ENCODE results near the gene KLHL1. TPM values are rescaled to one million over a fixed set of nuclear protein-coding genes. Genes with fewer than 3 reads are reported as not detected.

Gene KLHL1
- total RNA-seq, 1 donor = not detected

GRCh38 chr13:69912630-69913029 is 195.6 kb downstream of the KLHL1 start:
- Histone ChIP-seq H3K36me3 (ENCODE audit: insufficient read depth, low read length) (no peaks in the 10 kb centered on the region), H3K9me3 (ENCODE audit: low read depth, low read length) (no peaks in the 10 kb centered on the region), H4K20me1 (ENCODE audit: insufficient read depth, low read length) (no peaks in the 10 kb centered on the region), H3K4me3 (ENCODE audit: insufficient read depth, low read length) (no peak overlapping the region), H3K79me2 (ENCODE audit: insufficient read depth, low read length) (no peaks in the 10 kb centered on the region), H3K27ac (ENCODE audit: low read depth, low read length) (no peak overlapping the region), H3K4me1 (ENCODE audit: insufficient read depth, low read length) (no peaks in the 10 kb centered on the region), H2AFZ (ENCODE audit: low read length) (no peak overlapping the region), H3K27me3 (ENCODE audit: insufficient read depth, low read length) (no peaks in the 10 kb centered on the region), H3K4me2 (ENCODE audit: insufficient read depth, low read length) (no peak overlapping the region)
- DNase-seq (ENCODE audit: insufficient read length, low spot score, missing footprints) = no peak
- TF ChIP-seq, protein P1, sequence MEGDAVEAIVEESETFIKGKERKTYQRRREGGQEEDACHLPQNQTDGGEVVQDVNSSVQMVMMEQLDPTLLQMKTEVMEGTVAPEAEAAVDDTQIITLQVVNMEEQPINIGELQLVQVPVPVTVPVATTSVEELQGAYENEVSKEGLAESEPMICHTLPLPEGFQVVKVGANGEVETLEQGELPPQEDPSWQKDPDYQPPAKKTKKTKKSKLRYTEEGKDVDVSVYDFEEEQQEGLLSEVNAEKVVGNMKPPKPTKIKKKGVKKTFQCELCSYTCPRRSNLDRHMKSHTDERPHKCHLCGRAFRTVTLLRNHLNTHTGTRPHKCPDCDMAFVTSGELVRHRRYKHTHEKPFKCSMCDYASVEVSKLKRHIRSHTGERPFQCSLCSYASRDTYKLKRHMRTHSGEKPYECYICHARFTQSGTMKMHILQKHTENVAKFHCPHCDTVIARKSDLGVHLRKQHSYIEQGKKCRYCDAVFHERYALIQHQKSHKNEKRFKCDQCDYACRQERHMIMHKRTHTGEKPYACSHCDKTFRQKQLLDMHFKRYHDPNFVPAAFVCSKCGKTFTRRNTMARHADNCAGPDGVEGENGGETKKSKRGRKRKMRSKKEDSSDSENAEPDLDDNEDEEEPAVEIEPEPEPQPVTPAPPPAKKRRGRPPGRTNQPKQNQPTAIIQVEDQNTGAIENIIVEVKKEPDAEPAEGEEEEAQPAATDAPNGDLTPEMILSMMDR (IDR thresholded peaks at IDR 0.05; ENCODE audit: extremely low read depth, low read depth, low read length) = no peak

DNA sequence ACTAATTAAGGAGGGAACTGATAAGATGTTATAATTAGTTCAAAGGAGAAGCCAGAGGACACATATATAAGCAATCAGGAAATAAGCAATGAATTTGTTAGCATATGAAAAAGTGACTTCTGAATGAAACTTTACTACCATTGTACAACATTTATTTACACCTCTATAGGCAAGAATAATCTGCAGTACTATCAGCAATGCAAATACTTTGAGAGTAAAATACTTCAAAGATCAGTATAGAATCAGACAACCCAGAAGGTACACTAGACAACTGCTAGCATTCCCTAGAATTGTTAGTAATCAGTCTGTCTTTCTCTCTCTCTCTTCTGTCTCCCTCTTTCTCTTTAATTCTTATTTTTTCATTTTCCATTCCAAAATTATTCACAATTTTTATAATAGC is 197.5 kb downstream of the KLHL1 start:
- no peak overlapping the region for H3K27ac ChIP-seq (ENCODE audit: low read depth, low read length)
- TF ChIP-seq, protein P1 (IDR thresholded peaks at IDR 0.05; ENCODE audit: extremely low read depth, low read depth, low read length) = no peak
- no peaks in the 10 kb centered on the region for H3K4me1 ChIP-seq (ENCODE audit: insufficient read depth, low read length)
- no peaks in the 10 kb centered on the region for H3K27me3 ChIP-seq (ENCODE audit: insufficient read depth, low read length)
- no peak overlapping the region for H3K4me3 ChIP-seq (ENCODE audit: insufficient read depth, low read length)
- no peak overlapping the region for H2AFZ ChIP-seq (ENCODE audit: low read length)
- no peaks in the 10 kb centered on the region for H4K20me1 ChIP-seq (ENCODE audit: insufficient read depth, low read length)
- no peaks in the 10 kb centered on the region for H3K79me2 ChIP-seq (ENCODE audit: insufficient read depth, low read length)
- DNase-seq (ENCODE audit: insufficient read length, low spot score, missing footprints) = no peak
- H3K9me3 ChIP-seq (ENCODE audit: low read depth, low read length) = no peaks in the 10 kb centered on the region
- H3K4me2 ChIP-seq (ENCODE audit: insufficient read depth, low read length) = no peak overlapping the region
- H3K36me3 ChIP-seq (ENCODE audit: insufficient read depth, low read length) = no peaks in the 10 kb centered on the region

DNA sequence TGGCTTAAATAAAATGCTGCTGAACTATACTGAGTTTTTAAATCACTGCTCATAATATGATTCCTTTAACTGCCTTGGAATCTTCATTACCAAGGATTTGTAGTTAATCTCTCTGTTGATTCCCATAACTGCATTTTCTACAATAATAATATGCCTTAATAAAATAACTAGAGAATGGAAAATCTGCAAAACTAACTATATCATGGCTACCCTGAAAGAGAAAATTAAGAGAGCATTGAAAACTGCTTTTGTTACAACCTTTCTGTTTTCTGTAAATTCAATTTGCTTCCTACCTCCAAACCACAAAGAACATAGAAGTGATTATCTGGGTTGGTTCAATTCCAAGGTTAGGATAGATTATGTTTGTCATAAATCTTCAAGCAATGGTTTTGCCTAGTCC is 203.5 kb downstream of the KLHL1 start:
- Histone ChIP-seq H3K9me3 (ENCODE audit: low read depth, low read length) (peaks cover 2% of the 10 kb centered on the region), H3K4me2 (ENCODE audit: insufficient read depth, low read length) (no peak overlapping the region), H3K27me3 (ENCODE audit: insufficient read depth, low read length) (no peaks in the 10 kb centered on the region), H3K4me1 (ENCODE audit: insufficient read depth, low read length) (no peaks in the 10 kb centered on the region), H4K20me1 (ENCODE audit: insufficient read depth, low read length) (no peaks in the 10 kb centered on the region), H3K4me3 (ENCODE audit: insufficient read depth, low read length) (no peak overlapping the region), H3K27ac (ENCODE audit: low read depth, low read length) (no peak overlapping the region), H3K36me3 (ENCODE audit: insufficient read depth, low read length) (no peaks in the 10 kb centered on the region), H3K79me2 (ENCODE audit: insufficient read depth, low read length) (no peaks in the 10 kb centered on the region), H2AFZ (ENCODE audit: low read length) (no peak overlapping the region)
- TF ChIP-seq, protein P1 (IDR thresholded peaks at IDR 0.05; ENCODE audit: extremely low read depth, low read depth, low read length) = no peak
- no peak for DNase-seq (ENCODE audit: insufficient read length, low spot score, missing footprints)

DNA sequence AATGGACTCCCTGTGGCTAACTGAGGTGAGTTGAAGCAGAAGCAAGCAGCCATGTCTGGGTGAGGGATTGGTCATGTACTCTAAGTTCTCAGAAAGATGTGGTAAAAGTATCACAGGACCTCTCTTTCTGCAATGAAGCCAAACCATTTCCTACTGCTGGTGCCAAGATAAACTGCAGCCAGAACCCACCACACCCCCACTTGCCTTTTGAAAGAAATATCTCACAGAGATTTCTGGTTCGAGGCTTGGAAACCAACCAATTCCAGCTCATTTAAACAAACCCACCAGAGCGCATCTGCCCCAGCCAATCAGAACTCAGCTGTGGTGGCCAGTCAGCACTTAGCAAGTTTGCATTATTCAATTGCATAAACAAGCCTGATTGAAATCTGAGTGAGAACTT is 205.2 kb downstream of the KLHL1 start:
- TF ChIP-seq, protein P1 (IDR thresholded peaks at IDR 0.05; ENCODE audit: extremely low read depth, low read depth, low read length) = no peak
- Histone ChIP-seq H3K4me3 (ENCODE audit: insufficient read depth, low read length) (no peak overlapping the region), H3K79me2 (ENCODE audit: insufficient read depth, low read length) (no peaks in the 10 kb centered on the region), H3K4me2 (ENCODE audit: insufficient read depth, low read length) (no peak overlapping the region), H2AFZ (ENCODE audit: low read length) (no peak overlapping the region), H3K27me3 (ENCODE audit: insufficient read depth, low read length) (no peaks in the 10 kb centered on the region), H3K36me3 (ENCODE audit: insufficient read depth, low read length) (no peaks in the 10 kb centered on the region), H3K4me1 (ENCODE audit: insufficient read depth, low read length) (no peaks in the 10 kb centered on the region), H3K9me3 (ENCODE audit: low read depth, low read length) (peaks cover 2% of the 10 kb centered on the region), H4K20me1 (ENCODE audit: insufficient read depth, low read length) (no peaks in the 10 kb centered on the region), H3K27ac (ENCODE audit: low read depth, low read length) (no peak overlapping the region)
- no peak for DNase-seq (ENCODE audit: insufficient read length, low spot score, missing footprints)
